GM19324 (cell line): ENCODE measurements around the gene PSMD8.
"Not testable (repeated sequence)": the region's sequence is repeated elsewhere in the genome, so short reads cannot be mapped to it uniquely, and the experiment has no call there.

Source experiments
- ATAC-seq: cut with Tn5 transposase; IDR thresholded peaks from one replicate; pipeline ENCODE4 v1.9.1; 2021; ENCODE audit warnings: mild to moderate bottlenecking, moderate library complexity; ENCODE audit not compliant: unreplicated experiment, low FRiP score

Gene PSMD8

DNA sequence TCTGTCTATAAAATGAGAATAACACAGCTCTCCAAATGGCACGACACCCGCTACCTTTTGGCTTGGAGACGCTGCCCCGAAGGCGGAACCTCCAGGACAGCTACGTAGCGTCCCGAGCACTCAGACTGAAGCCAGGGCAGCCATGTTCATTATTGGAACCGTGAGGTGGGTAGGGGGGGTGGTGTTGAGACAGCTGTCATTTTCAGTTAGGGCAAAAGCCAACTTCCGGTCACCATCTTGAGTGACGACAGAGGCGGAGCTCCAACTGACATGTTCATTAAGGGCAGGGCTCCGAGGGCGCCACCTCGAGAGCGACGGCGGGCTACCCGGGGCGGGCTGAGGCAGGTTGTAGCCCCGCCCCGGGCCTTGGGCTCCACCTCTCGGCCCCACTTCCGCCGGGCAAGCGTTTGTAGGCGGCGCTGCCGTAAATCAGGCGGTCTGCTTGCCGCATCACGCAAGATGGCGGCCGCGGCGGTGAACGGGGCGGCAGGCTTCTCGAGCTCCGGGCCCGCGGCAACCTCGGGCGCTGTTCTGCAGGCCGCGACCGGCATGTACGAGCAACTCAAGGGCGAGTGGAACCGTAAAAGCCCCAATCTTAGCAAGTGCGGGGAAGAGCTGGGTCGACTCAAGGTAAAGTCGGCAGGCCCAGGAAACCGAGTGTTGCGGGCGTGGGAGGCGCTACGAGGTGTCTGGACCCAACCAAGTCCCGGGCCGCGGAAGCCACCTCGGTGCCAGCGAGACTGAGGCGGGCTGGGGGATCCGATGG, at the start of gene PSMD8:
TSS of gene PSMD8 (plus strand) at position 240 of the 766 bp plus-strand sequence. CDS start at position 271, 31 bp downstream.
- ATAC-seq = peak; percentile 98

DNA sequence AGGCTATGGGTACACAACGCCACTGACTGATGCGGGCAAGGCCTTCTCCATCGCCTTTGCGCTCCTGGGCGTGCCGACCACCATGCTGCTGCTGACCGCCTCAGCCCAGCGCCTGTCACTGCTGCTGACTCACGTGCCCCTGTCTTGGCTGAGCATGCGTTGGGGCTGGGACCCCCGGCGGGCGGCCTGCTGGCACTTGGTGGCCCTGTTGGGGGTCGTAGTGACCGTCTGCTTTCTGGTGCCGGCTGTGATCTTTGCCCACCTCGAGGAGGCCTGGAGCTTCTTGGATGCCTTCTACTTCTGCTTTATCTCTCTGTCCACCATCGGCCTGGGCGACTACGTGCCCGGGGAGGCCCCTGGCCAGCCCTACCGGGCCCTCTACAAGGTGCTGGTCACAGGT, 47.8 kb upstream of the PSMD8 start:
- ATAC-seq = no peak

DNA sequence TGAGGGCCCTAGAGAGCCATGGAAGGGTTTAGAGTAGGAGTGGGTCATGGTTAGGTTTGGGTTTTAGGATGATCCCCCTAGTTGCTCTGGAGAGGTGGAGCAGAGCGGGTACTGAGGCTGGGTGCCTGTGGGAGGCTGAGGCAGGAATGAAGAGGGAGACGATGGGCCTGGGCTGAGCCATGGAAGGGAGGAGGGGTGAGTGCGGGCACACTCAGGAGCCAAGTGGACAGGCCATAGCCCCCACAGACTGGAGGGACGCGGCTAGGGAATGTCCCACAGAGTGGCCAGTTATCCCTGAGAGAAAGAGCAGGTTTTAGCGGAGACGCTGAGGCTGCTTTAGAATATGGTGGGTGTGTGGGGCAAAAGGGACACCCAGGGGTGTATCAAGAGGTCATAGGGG, 44.7 kb upstream of the PSMD8 start:
- ATAC-seq = no peak

DNA sequence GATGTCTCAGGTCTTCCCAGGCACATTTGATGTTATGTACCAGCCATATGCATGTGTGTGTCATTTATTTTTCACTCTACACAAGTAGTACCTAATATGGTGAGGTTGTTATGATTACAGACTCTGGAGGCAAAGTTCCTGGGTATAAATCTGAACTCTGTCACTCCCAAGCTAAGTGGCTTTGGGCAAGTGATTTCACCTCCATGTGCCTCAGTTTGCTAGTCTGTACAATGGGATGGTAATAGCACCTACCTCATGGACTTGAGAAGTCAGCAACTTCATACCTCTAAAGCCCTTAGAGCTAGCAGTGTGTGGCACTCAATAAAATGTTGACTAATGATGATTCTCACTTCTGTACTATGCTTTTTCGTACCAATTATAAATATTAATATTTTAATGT, 42.6 kb upstream of the PSMD8 start:
- ATAC-seq = no peak

DNA sequence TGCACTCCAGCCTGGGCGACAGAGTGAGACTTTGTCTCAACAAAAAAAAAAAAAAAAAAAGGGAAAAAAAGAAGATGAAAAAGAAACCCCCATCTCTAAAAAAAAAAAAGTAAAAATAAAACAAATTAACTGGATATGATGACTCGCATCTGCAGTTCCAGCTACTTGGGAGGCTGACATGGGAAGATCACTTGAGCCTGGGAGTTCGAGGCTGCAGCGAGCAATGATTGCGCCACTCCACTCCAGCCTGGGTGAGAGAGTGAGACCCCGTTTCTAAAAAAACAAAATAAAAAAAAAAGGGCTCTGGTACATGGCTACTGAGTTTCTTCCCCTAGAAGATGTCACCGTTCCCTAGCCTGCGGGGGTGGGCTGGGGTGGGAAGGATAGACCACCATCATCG, 41.1 kb upstream of the PSMD8 start:
- ATAC-seq = no peak

DNA sequence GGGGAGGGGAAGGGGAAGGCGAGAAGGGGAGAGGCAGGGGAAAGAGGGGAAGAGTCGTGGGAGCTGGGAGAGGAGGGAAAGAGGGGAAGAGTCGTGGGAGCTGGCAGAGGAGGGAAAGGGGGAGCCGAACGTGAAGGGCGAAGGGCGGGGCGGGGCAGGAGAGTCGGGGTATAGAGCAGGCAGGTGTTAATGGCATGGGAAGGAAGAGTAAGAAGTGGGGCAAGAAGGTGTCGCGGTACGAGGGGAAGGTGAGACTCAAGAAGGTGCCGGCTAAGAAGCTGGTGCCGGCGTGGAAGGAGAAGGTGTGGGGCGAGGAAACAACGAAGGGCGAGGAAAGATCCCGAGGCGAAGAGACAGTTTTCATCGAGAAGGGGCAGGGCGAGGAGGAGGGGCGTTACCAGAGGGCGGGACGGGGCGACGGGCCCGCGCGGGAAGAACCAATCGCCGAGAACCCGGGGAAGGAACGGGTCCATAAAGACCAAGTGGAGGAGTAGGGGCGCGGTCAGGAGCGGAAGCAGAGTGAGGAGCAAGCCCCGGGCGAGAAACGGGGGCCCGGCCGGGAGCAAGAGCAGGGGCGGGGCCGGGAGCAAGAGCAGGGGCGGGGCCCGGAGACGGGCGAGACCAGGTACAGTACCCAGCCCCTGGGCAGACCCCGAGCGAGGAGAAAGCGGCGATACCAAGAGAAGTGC, 38.3 kb upstream of the PSMD8 start:
- ATAC-seq = peak; percentile 73

DNA sequence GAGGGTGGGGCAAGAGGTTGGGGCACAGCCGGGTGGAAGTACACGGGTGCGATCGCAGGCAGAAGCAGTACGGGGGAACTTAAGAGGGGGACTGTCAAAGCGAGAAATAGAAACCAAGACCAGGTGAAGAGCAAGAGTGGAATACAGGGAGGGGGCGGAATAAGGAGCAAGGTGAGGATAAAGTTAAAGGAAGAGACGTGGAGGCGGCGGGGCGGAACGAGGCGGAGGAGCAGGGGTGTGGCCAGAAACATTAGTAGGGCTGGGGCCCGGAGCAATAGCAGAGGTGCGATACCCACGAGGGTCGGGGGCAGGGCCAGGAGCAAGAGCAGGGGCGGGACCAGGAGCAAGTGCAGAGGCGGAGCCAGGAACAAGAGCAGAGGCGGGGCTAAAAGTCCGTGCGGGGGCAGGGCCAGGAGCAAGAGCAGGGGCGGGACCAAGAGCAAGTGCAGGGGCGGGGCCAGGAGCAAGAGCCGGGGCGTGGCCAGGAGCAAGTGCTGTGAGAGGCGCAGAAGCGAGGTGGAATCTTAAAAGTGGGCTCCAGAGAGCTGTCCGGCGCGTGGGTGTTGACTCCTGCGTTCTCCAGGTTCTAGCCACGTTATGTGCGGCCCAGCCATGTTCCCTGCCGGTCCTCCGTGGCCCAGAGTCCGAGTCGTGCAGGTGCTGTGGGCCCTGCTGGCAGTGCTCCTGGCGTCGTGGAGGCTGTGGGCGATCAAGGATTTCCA, 37.6 kb upstream of the PSMD8 start:
- ATAC-seq = peak; percentile 57

DNA sequence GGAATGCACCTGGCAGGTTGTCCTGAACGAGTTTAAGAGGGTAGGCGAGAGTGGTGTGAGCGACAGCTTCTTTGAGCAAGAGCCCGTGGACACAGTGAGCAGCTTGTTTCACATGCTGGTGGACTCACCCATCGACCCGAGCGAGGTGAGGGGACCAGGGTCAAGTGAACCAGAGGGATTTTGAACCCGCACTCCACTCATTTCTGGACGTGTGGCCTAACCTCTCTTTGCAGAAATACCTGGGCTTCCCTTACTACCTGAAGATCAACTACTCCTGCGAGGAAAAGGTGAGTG, 37.1 kb upstream of the PSMD8 start:
- no peak for ATAC-seq

DNA sequence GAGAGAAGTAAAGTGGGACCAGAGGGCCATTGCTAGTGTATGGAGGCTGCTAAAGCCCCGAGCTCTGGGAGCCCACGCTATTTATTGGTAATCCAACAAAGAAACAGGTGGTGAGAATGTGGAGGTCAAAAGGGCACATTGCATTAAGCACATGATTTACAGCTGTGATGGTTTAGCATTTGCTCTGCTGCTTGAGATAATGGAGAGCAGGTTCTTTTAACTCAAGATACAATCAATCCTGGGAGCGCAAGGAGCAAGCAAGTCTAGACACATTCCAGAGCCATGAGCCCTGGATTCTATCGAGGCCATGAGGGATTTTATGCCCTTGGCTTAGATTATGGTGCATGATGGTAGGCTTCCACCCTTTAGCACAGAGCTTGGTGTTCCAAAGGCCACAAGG, 35.4 kb upstream of the PSMD8 start:
- ATAC-seq = not testable (repeated sequence)

DNA sequence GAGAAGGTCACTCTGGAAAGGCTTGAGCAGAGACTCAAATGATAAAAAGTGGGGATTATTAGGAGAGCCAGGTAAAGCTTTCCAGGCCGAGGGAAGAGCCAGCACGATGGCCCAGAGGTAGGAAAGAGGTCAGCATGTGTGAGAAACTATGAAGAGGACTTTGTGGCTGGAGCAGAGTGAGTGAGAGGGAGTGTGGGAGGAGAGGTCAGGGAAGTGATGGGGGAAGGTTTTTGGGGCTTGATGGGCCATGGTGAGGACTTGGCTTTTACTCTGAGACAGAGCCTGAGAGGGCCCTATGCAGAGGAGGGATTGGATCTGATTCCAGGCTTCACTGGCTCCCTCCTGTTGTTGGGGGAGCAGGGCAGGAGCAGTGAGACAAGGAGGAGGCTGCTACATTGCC, 33.4 kb upstream of the PSMD8 start:
- no peak for ATAC-seq

DNA sequence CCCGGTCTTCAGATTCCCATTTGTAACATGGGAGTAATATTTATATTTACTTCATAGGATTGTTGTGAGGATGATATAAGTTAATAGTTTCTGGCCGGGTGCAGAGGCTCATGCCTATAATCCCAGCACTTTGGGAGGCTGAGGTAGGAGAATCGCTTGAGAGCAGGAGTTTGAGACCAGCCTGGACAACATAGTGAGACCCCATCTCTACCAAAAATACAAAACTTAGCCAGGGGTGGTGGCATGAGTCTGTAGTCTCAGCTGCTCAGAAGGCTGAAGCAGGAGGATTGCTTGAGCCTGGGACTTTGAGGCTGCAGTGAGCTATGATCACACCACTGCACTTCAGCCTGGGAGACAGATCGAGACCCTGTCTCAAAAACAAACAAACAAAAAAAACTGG, 27.5 kb upstream of the PSMD8 start:
- no peak for ATAC-seq

DNA sequence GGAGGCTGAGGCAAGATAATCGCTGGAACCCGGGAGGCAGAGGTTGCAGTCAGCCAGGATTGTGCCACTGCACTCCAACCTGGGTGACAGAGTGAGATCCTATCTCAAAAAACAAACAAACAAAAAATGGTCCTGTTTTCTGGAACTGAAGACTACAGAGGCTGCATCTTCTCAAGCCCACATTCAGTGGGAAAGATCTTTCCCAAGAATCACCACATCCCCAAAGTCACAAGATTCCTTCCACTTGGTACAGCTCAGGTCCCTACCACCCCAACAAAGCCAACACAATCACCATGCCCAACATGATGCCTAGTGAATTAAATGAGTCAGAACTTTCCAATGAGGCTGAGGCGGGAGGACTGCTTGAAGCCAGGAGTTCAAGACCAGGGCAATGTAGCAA, 23.5 kb upstream of the PSMD8 start:
- ATAC-seq = no peak

DNA sequence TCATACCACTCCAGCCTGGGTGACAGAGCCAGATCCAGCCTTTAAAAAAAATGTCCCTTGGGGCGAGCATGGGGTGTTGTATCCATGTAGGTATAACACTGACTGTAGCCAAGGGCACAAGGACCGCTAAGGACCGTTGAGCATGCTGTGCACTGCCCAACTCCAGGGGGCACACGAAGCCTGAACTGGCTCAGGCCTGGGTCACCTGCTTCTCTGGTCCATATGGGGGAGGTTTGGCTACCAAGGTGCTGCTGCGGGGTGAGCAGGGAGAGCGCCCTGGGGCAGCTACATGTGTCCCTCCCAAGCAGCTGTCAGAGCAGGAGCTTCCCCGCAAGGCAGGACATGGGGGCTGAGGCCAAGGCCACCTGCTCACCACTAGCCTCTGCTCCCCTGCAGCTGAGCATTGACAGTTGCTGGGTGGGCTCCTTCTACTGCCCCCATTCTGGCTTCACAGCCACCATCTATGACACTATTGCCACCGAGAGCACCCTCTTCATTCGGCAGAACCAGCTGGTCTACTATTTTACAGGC, 22.4 kb upstream of the PSMD8 start:
- no peak for ATAC-seq

DNA sequence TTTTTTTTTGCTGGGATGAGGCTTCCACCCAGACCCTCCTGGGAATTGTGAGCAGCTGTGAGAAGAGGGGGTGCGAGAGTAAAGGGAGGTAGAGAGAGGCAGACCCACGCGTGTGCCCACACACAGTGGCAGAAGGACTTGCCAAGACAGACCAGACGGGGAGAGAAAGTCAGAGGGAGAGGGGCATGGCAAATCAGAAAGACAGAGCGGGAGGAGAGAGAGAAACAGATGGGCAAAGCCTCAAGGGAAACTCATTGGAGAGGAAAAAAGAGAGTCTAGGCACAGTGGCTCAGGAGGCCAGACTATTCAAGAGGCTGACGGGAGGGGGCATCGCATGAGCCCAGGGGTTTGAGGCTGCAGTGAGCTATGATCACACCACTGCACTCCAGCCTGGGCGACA, 21.8 kb upstream of the PSMD8 start:
- ATAC-seq = no peak

DNA sequence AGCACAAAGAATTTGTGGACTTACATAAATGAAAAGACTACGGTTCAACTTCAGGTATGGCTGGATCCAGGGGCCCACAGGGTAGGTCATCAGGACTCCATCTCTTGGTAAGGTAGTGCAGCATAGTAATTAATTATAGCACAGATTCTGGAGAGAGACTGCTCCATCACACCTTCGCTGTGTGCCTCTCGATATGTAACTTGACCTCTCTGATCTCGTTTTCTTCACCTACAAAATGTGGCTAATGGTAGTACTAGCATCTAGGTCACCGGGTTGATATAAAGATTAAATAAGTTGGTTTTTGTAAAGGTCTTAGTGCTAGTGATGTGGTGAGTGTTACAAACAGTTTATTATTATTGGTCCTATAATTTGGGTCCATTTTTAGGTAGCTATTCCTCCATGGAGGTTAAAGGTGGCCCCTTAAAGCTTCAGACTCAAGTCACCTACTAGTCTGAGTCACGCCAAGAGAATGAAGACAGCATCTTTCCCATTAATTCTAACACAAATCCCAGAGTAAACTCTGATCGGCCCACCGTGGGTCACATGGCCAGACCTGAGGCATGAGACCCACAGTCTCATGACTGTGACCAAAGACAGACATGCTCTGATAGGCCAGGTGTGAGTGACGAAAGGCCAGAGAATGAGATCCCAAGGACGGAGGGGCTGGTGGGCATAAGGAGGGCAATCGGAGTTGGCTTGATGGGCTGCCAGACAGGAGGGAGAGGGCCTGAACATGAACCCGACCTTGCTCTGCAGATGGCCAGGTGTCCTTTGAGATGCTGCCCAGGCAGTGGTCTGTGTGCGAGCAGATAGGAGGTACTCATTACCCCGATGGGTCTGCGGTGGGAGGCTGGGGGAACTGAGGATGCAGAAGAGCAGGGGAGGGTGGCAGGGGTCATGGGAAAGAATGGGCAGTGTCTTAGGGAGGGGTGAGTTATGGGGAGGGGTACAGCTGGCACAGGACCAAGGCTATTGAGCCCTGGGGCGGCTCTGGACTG, 18.3 kb upstream of the PSMD8 start:
- no peak for ATAC-seq

DNA sequence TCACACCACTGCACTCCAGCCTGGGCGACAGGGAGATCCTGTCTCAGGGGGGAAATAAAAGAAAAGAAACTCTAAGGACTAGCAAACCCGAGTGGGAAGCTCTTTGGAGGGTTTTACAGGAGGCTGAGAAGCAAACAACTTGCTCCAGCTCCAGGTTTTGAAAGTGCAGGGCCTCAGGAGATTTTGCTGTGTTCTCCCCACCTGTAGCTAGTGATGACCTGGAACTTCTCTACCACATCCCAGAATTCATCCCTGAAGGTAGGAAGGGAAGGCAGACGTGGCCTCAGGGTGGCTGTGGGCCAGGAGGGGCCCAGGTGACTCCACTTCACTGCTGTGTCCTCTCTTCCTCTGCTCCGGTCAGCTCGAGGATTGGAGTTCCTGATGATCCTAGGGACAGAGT, 16.3 kb upstream of the PSMD8 start:
- ATAC-seq = no peak

DNA sequence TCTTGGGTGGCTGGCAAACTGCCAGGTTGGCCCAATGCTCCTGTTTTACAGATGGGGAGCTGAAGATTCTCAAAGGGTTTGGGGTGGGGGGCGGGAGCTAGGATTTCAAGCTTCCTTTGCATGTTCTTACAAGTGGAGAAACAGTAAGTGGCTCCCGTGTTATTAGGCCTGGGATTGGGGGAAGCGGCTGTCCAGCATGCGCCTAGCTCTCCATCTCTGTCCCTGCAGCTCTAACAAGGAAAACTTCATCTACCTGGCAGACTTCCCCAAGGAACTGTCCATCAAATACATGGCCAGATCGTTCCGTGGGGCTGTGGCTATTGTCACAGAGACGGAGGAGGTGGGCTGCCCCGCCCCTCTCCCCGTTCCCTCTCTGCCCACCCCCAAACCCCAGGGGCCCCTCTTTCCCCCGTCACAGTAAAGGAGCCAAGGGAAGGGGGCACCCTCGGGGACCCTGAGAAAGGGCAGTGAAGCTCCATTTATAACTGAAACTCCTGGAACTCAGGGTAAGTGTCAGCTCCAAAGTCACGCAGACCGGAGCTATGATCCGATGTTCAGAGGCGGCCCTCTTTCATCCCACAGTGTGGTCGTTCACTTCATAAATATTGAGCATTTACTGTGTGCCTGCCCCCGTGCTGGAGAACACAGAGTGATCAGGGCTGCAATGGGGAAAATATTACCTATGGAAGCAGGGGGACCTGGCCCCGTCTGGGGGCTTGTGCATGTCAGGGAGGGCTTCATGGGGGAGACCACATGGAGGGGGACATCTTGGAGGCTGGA, 14.9 kb upstream of the PSMD8 start:
- no peak for ATAC-seq

DNA sequence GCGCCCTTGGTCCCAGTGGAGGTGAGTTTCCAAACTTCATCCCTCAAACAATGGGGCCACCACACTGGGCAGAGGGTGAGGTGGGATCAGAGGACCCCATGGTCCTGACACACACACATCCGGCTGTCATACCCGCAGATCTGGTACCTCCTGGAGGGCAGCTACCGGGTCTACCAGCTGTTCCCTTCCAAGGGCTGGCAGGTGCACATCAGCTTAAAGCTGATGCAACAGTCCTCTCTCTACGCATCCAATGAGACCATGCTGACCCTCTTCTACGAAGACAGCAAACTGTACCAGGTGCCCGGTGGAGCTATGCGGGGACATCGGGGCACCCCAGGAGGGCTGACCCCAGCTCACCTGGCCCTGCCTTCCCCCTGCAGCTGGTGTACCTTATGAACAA, 14.0 kb upstream of the PSMD8 start:
- no peak for ATAC-seq

DNA sequence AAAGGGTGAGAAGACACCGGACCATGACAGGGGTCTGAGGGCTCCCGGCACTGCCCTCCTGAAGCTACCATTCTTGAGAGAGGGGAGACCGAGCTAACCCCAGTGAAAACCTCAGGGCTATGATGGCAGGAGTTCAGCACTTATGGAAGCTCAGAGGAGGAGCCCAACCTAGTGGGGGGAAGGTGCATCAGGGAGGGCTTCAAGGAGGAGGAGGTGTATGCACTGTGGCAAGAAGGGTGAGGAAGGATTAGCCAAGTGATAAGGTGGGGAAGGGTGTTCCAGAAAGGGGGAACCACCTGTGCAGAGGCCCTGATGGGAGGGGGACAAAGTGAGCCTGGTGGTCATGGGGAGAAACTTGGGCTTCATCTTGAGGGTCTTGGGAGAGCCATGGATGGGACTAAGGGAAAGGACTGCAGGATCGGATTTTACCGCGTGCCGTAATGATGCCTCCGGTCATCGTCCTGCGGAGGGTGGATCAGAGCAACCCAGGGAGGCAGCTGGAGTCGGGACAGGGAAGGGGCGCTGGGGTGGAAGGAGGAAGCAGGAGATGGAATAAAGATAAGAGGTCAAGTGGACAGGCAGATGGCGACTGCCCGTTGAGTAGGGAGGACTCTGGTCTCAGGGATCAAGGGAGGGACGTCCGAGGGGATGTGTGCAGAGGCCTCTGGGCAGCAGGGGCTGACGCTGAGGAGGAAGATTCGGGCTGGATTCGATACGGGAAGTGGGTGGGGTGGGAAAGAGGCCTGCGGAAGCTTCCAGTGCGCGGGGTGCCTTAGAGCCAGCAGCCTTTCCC, 13.3 kb upstream of the PSMD8 start:
- ATAC-seq = no peak
